ENCODE data around the gene MS4A2.
"Not testable (repeated sequence)": the region's sequence is repeated elsewhere in the genome, so short reads cannot be mapped to it uniquely, and the experiment has no call there.

MS4A2 gene

DNA sequence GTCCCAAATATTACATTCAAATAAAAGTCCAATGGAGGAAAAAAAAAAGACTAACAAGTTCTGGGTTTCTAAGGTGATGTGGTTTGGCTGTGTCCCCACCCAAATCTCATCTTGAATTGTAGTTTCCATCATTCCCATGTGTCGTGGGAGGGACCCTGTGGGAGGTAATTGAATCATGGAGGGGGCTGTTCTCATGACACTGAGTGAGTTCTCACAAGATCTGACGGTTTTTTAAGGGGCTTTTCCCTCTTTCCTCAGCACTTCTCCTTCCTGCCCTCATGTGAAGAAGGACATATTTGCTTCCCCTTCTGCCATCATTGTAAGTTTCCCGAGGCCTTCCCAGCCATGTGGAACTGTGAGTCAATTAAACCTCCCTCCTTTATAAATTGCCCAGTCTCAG, 7.9 kb upstream of the MS4A2 start:
- ATAC-seq (replicated peaks) = no peak

DNA sequence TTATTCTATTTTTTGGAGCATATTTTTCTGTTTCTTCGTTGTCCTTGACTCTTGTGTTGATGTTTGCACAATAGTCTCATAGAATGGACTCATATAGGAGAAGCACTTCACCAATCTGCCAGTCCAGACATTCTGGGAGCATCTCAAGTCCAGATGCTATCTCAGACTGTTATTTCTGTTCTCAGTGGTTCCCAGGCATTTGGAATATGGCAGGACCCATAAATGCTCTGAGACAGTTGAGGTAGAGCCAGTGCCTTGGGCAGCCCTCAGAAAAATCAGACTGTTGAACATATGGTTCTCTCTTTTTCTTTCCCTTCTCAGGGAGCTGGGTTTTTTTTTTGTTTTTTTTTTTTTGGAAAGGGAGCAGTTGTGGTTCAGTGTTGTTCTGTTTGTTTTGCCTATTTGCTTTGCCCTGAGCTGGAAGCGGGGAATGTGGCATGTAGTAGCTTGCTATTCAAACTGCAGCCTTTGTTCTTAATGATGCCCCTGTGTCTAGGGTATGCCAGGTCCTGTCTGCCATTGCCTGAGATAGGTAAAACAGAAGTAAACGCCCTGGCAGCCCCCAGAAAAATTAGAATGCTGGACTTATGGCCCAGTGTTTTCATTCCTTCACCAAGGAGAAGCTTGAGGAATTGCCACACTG, 3.7 kb upstream of the MS4A2 start:
- H3K9me3 Mint-ChIP-seq = peaks cover 2 to 4% of the 10 kb centered on the region in 2 donors
- DNase-seq = no peak
- no peak for ATAC-seq (replicated peaks)
- no peaks in the 10 kb centered on the region for H3K4me1 Mint-ChIP-seq
- H3K27me3 Mint-ChIP-seq = peaks cover 24 to 28% of the 10 kb centered on the region in 2 donors
- no peak overlapping the region for H3K4me3 Mint-ChIP-seq
- no peak overlapping the region for H3K27ac Mint-ChIP-seq
- peaks cover 0 to 2% of the 10 kb centered on the region in 2 donors for H3K36me3 Mint-ChIP-seq

More for the DNA sequence above, 7.9 kb upstream of the MS4A2 start:
- peaks cover 0 to 2% of the 10 kb centered on the region in 2 donors for H3K36me3 Mint-ChIP-seq
- H3K27me3 Mint-ChIP-seq = peaks cover 15 to 17% of the 10 kb centered on the region in 2 donors
- H3K4me1 Mint-ChIP-seq = no peaks in the 10 kb centered on the region
- H3K27ac Mint-ChIP-seq = no peak overlapping the region
- H3K4me3 Mint-ChIP-seq = no peak overlapping the region
- DNase-seq = no peak
- H3K9me3 Mint-ChIP-seq = peaks cover 8 to 17% of the 10 kb centered on the region in 2 donors

DNA sequence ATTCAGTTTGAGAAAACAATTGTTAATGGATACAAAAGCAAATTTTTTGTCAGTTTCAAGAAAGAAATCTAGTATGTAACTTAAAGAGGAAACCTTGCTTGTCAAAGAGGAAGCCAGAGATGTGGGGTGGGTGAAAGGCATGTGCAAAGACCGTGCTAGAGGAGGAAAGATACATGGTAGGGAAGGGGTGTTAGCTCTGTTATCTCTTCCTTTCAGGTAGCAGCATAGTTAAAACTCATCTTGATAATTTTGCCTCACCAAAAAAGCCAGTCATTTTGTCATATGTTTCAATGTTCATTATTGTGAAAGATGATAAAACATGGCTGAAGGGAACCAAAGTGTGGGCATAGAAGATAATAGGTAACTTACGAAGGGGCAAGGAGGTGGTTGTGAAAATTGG, 2.6 kb upstream of the MS4A2 start:
- H3K9me3 Mint-ChIP-seq = no peaks in the 10 kb centered on the region
- H3K4me3 Mint-ChIP-seq = no peak overlapping the region
- peak overlapping the region; percentile 28 for H3K27ac Mint-ChIP-seq
- peaks cover 24 to 25% of the 10 kb centered on the region in 2 donors for H3K27me3 Mint-ChIP-seq
- H3K4me1 Mint-ChIP-seq = no peaks in the 10 kb centered on the region
- no peaks in the 10 kb centered on the region for H3K36me3 Mint-ChIP-seq
- DNase-seq (no peak), ATAC-seq (replicated peaks) (no peak)

- no peak for DNase-seq
- H3K27me3 Mint-ChIP-seq = peaks cover 24 to 25% of the 10 kb centered on the region in 2 donors
- no peak for ATAC-seq (replicated peaks)
- no peaks in the 10 kb centered on the region for H3K4me1 Mint-ChIP-seq
- no peak overlapping the region for H3K4me3 Mint-ChIP-seq
- H3K27ac Mint-ChIP-seq = no peak overlapping the region
- H3K36me3 Mint-ChIP-seq = no peaks in the 10 kb centered on the region
- H3K9me3 Mint-ChIP-seq = no peaks in the 10 kb centered on the region
Measured at GRCh38 chr11:60087239-60087638, 1.2 kb upstream of the MS4A2 start.

GRCh38 chr11:60095477-60096120, 7.1 kb downstream of the MS4A2 start:
- DNase-seq (no peak), ATAC-seq (replicated peaks) (no peak)
- peaks cover 0 to 2% of the 10 kb centered on the region in 2 donors for H3K4me1 Mint-ChIP-seq
- no peak overlapping the region for H3K4me3 Mint-ChIP-seq
- H3K27ac Mint-ChIP-seq = no peak overlapping the region
- H3K9me3 Mint-ChIP-seq = no peaks in the 10 kb centered on the region
- H3K27me3 Mint-ChIP-seq = peaks cover 4 to 5% of the 10 kb centered on the region in 2 donors
- no peaks in the 10 kb centered on the region for H3K36me3 Mint-ChIP-seq

GRCh38 chr11:60097189-60097588, 8.7 kb downstream of the MS4A2 start:
- ATAC-seq (replicated peaks) (no peak), DNase-seq (no peak)
- H3K9me3 Mint-ChIP-seq = no peaks in the 10 kb centered on the region
- H3K27me3 Mint-ChIP-seq = peaks cover 4 to 5% of the 10 kb centered on the region in 2 donors
- no peak overlapping the region for H3K27ac Mint-ChIP-seq
- H3K4me1 Mint-ChIP-seq = peaks cover 2 to 14% of the 10 kb centered on the region in 2 donors
- H3K36me3 Mint-ChIP-seq = no peaks in the 10 kb centered on the region
- H3K4me3 Mint-ChIP-seq = no peak overlapping the region

DNA sequence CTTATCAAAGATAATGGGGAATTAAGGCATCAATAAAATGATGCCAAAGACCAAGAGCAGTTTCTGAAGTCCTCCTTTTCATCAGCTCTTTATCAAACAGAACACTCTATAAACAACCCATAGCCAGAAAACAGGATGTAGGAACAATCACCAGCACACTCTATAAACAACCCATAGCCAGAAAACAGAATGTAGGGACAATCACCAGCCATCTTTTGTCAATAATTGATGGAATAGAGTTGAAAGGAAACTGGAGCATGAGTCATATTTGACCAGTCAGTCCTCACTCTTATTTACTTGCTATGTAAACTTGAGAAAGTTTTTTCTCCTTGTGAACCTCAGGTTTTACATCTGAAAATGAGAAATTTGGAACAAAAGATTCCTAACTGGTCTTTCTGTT, 10.0 kb downstream of the MS4A2 start:
- DNase-seq = no peak
- H3K4me1 Mint-ChIP-seq = peaks cover 2 to 14% of the 10 kb centered on the region in 2 donors
- no peaks in the 10 kb centered on the region for H3K36me3 Mint-ChIP-seq
- H3K4me3 Mint-ChIP-seq = no peak overlapping the region
- peaks cover 4 to 5% of the 10 kb centered on the region in 2 donors for H3K27me3 Mint-ChIP-seq
- H3K9me3 Mint-ChIP-seq = no peaks in the 10 kb centered on the region
- ATAC-seq (replicated peaks) = no peak
- H3K27ac Mint-ChIP-seq = no peak overlapping the region

GRCh38 chr11:60100516-60100915, 12.1 kb downstream of the MS4A2 start:
- Mint-ChIP-seq H3K36me3 (no peaks in the 10 kb centered on the region), H3K27me3 (peaks cover 0 to 4% of the 10 kb centered on the region in 2 donors), H3K4me1 (peaks cover 2 to 14% of the 10 kb centered on the region in 2 donors), H3K27ac (no peak overlapping the region), H3K4me3 (no peak overlapping the region), H3K9me3 (no peaks in the 10 kb centered on the region)
- ATAC-seq (replicated peaks) (no peak), DNase-seq (no peak)

- Mint-ChIP-seq H3K4me3 (peak overlapping the region; percentile 25 to 42), H3K4me1 (peaks cover 2 to 14% of the 10 kb centered on the region in 2 donors)
- H3K27ac Mint-ChIP-seq; H3K36me3 Mint-ChIP-seq; DNase-seq; ATAC-seq (replicated peaks); H3K27me3 Mint-ChIP-seq; H3K9me3 Mint-ChIP-seq: not testable (repeated sequence)
Measured at GRCh38 chr11:60101368-60101767, 12.9 kb downstream of the MS4A2 start.

DNA sequence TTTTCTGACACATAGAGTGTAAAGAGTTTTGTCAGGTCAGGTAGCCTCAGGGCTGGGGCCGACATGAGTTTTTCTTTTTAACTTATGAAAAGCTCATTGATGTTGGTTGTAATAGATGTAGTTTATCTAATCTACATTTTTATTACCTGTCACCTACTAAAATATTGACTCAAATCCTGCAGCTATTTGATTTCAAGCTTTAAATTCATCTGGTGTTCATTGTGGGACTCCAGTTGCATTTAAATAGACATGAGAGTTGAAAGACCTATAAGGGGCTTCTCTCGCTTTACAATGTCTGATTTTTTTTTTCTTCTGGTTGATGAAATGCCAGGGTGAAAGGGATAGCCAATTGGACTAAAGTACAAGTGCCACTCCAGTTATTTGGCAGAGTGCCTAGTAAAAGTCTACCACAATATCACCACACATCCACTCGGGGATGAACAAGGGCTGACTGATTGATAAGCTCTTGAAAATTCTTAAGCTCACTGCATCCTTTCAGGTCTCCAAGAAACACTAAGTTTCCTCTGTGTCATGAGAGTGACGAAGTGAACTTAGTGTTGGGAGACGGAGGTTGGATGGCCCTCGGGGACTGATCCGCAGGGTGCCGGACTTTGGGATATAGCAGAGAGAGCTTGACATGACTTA, 16.1 kb downstream of the MS4A2 start:
- not testable (repeated sequence) for H3K4me3 Mint-ChIP-seq; ATAC-seq (replicated peaks); H3K9me3 Mint-ChIP-seq; DNase-seq; H3K36me3 Mint-ChIP-seq; H3K27me3 Mint-ChIP-seq; H3K27ac Mint-ChIP-seq
- H3K4me1 Mint-ChIP-seq = peaks cover 0 to 14% of the 10 kb centered on the region in 2 donors

GRCh38 chr11:60108631-60109030, 20.2 kb downstream of the MS4A2 start:
- ATAC-seq (replicated peaks); H3K27me3 Mint-ChIP-seq; DNase-seq; H3K9me3 Mint-ChIP-seq; H3K4me1 Mint-ChIP-seq; H3K36me3 Mint-ChIP-seq; H3K4me3 Mint-ChIP-seq; H3K27ac Mint-ChIP-seq: not testable (repeated sequence)

- Mint-ChIP-seq H3K4me1 (no peaks in the 10 kb centered on the region), H3K27me3 (peaks cover 0 to 6% of the 10 kb centered on the region in 2 donors), H3K4me3 (no peak overlapping the region), H3K9me3 (no peaks in the 10 kb centered on the region), H3K36me3 (no peaks in the 10 kb centered on the region), H3K27ac (no peak overlapping the region)
- DNase-seq (no peak), ATAC-seq (replicated peaks) (no peak)
Measured at GRCh38 chr11:60111793-60112192, 23.3 kb downstream of the MS4A2 start.

GRCh38 chr11:60116996-60117790, 28.7 kb downstream of the MS4A2 start:
- Mint-ChIP-seq H3K4me1 (peaks cover 2 to 12% of the 10 kb centered on the region in 2 donors), H3K27me3 (peaks cover 0 to 3% of the 10 kb centered on the region in 2 donors), H3K9me3 (peaks cover 5% of the 10 kb centered on the region in 2 donors), H3K27ac (no peak overlapping the region), H3K36me3 (peaks cover 0 to 3% of the 10 kb centered on the region in 2 donors), H3K4me3 (no peak overlapping the region)
- no peak for ATAC-seq (replicated peaks)
- DNase-seq = no peak

GRCh38 chr11:60118338-60118737, 29.9 kb downstream of the MS4A2 start:
- H3K27ac Mint-ChIP-seq = no peak overlapping the region
- H3K4me1 Mint-ChIP-seq = peaks cover 3 to 12% of the 10 kb centered on the region in 2 donors
- no peak for DNase-seq
- peaks cover 0 to 3% of the 10 kb centered on the region in 2 donors for H3K36me3 Mint-ChIP-seq
- no peak overlapping the region for H3K4me3 Mint-ChIP-seq
- H3K9me3 Mint-ChIP-seq = peaks cover 5 to 10% of the 10 kb centered on the region in 2 donors
- peaks cover 0 to 3% of the 10 kb centered on the region in 2 donors for H3K27me3 Mint-ChIP-seq
- no peak for ATAC-seq (replicated peaks)

Measured in stimulated activated naive B cell treated with anti-CD40 and anti-IgM and Interleukin-4, amounts not matched to agents 10 μg/mL and 1 μg/mL and 100 μg/mL, for 72 hours (primary cell).